ENCODE results near the gene FLRT2.

The FLRT2 gene

DNA sequence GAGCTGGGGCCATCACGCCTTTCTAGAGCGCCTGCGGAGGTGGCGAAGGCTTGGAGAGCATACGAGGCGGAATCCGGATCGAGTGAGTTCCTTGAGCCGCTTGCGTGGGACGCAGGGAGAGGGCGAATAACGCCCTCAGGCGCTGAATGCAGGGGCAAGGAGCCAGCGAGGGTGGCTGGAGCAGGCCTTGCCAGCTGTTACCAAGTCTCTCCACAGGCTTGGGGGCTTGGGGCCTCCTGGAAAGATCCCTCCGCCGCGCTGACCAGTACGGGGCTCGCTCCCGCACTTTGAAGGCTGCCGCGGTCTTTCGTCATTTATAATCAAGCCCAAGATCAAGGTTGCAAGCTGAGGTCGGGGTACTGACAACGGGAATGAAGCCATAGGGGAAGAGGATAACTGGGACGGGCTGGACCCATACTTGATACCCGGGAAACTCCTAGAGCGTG is 1.2 kb downstream of the FLRT2 start:
- no peak for DNase-seq (ENCODE audit: low read depth in 2 of 2)

DNA sequence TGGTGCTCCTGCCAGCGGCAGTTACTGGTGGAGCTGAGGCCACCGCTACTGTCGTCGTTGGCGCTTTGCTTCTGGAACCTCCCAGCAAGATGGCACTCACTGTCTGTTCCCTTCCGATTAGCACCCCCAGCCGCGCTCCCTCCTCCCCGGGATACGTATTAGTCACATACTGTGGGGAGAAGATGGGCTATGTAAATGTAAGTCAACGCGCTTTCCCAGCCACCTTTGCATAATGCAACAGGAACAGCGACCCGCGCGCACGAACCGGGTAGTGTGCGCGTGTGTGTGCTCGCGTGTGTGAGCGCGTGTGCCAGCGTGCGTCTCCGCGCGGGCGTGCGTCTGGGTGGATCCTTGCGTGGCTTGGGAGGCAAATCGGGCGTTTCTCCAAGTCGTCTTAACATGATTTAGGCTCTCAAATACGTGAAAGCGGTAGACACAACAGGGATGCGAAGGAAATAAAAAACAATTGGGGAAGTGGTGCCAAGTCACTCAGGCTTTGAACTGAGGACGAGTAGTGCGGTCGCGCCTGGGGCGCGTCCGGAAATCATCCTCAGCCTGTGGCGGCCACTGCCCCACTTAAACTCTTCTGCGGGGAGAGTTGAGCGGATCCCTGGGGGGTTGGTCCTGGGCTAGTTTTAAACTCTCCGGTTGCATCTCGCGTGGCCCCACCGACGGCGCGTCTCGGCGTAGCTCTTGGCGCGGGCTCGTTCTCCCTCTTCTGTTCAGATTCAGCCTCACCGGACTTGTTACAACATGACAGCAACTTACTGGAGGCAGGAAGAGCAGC is 1.8 kb downstream of the FLRT2 start:
- no peak for DNase-seq (ENCODE audit: low read depth in 2 of 2)

DNA sequence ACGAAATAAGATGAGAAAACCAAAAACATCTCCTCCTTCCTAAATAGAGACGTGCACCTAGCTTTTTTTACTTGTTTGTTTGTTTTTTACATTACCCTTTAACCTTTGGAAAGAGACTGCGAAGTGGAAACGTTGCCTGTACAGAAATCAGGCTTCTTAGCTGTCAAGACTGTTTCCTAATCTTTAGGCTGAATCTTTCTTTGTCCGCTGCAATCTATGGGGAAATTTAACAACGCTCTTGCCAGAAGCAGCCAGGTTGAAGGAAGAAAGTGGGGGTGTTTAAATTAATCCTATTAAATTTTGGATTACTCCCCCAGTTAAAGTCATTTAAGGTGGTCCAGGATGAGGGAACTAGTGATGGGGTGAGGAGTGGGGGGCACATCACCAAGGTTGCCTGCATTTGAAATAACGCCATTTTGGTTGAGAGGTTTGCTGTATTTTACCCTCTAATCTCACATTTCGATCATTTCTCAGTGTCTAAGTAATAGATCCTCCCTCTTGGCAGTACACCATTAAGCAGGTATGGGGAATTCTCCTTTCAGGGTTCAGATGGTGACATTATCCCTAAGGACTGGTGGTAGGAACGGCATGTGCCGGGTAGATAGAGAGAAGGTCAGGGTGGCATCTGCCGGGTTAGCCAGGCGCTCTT is 2.6 kb downstream of the FLRT2 start:
- no peak for DNase-seq (ENCODE audit: low read depth in 2 of 2)

DNA sequence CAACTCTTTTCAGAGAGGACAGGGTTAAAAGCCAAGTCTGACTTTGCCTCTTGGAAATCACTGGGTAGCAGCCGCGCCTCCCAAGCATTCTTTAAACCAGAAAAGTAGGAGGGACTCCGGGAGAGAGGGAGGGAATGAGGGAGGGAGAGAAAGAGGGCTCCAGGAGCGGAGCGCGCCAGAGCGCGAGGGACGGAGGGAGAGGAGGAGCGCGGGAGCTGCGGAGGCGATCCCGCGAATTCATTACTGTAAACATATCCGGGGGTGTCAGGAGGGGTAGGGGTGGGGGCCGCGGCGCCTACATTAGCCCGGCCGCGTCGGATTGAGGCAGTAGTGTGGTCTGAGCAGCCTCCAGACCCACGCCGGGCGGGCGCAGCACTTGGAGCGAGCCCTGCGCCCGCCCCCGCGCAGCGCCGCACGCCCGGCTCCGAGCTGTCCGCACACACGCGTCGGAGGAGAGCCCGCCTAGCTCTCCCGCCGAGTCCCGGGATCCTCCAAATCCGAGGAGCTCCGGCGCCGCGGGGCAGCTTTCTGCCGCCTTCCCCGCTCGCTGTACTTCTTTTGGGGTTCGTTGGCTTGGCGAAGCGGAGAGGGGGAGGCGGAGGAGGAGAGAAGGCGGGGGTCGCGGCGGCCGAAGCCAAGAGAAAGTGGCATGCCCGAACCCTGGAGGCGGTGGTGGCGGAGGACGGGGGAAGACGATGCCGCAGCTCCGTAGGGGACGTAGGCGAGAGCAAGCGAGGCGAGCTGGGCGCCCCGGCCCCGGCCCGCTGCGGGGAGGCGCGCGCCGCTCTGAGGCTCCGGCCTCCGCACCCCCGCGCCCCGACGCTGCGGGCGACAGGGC is 3.3 kb downstream of the FLRT2 start:
- no peak for DNase-seq (ENCODE audit: low read depth in 2 of 2)

DNA sequence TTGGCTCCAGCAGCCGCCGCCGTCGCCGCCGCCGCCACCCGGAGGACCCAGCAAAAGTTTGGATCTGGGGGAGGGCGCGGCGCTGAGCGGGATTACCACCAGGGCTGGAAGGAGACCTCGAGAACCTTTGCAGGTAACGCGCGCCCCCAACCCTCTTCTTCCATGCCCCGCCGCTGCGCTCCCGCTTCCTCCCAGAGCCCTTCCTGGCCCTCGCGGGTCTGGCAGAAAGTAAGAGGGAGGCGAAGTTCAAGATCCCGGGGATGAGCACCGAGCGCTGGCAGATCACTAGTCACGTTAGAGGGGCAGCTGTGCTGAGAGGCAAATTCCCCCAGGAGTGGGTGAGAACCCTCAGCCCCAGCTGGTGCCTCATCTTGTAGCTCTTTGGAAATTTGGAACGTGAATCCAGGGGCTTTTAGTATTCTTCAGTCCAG is 3.9 kb downstream of the FLRT2 start:
- no peak for DNase-seq (ENCODE audit: low read depth in 2 of 2)

DNA sequence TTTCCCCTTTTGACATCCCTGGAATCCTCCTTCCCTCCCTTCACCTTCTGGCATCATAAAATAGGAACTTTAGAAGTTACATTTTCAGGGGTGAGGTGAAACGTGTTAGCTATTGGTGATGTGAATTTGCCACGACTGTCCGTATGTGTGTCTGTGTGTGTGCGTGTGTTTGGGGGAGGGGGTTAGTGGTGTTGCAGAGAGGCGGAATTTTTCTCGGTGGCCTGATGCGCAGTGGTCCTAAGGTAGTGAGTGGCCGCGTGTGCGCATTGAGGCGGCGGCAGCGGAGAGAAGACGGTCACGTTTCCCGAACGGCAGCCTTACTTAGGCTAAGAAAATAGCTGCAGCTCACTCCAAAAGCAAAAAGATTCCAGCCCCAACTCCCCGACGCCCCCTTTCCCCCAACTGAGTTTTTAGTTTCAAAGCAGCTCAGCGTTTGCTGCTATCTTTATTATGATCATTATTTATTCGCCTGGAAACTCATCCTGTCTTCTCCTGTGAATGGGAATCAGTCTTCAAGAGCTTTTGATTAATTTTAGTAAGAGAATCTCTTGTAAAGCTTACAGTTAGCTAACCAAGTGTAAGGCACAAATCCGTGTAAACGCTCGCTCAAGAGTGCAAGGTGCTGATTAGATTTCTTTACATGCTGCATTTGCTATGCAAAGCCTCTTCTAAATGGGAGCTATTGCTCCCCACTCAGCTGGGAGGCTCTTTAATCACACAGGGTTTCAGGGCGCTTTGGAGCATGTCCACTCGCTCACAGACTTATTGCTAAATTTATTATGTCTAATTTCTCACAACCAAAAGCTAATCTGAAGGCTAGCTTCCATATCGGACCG is 4.7 kb downstream of the FLRT2 start:
- DNase-seq (ENCODE audit: low read depth in 2 of 2) = no peak

DNA sequence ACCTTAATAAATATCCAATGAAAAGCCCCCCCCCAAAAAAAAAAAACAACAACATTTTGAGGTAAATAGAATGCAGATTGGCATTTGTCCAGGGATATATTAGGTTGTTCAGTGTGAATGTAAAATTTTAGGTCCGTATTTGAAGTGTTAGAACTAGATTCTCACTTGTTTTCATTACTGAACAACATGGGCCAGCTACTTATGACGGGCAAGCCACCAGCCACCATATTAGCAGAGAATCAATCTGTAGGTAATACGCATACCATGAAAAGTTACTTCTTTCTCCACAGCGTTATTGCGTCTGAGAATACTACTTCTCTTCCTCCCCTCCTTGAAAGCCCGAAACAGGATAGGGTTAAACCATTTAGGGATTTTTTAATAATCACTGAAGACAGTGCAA is 5.4 kb downstream of the FLRT2 start:
- DNase-seq (ENCODE audit: low read depth in 2 of 2) = no peak

DNA sequence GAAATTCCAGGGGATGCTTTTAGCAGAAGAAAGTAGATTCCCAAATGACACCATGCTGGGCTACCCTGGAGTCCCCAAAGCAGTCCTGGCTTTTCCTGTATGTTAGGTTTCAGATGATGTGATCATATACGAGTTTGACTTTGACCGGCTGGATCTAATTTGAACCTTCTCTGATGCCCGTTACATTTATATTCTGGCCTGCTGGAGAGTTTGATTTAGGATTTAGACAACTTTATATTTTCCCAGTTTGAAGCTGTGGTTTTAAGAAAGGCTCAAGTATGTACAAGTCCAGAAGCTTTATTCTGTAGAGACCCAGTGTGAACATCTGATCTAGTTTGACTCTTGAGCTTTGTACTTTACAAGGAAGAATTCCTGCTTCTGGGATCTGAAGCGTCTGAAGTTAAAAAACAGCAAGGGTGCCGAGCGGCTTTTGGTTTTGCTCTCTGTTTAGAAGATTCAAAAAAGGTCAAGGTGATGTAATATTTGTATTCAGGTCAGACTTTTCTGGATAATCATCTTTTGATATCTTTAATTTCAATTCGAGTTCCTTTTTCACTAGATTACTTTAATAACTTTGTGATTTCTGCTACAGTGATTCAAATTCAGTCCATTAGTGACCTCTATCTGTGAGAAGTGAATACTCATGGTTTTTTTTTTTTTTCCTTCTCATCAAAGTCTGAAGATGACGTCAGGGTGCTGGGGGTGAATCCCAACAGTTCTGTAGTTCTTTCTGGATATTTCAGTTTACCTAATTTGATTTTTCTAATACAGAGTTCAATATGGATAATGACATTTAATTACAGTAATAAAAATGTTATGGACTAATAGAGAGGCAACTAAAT is 6.3 kb downstream of the FLRT2 start:
- no peak for DNase-seq (ENCODE audit: low read depth in 2 of 2)

DNA sequence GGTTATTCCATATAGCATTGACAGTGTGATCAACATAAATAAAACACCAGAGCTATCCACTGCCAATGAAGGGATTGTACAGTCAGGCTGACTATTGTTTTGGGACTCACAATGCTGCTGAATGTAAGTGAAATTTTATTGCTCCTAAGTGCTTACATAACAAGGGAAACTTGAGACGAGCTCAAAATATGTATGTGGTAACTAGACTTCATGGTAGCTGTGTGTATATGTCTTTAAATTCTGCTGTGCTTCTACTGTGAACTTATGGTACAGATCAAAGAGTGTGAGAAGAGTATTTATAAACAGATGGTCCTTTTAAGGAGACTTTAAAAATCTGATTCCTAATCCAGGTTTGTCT is 6.9 kb downstream of the FLRT2 start:
- no peak for DNase-seq (ENCODE audit: low read depth in 2 of 2)

DNA sequence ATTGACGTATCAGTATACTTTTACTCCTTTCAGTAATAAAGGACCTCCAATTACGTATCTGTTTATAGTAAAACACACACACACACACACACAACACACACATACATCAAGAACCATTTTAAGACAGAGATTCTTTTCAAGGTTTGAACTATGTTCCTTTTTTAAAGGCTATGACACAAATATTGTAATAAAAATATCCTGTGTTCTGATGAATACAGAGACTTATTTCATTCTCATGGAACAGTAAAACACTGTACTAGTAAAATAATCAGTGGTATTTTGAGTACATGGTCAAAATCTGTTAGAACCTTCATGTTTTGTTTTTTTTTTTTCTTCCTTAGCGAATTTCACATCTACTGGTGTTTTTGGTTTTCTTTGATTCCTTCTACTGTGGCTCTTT is 7.6 kb downstream of the FLRT2 start:
- no peak for DNase-seq (ENCODE audit: low read depth in 2 of 2)

DNA sequence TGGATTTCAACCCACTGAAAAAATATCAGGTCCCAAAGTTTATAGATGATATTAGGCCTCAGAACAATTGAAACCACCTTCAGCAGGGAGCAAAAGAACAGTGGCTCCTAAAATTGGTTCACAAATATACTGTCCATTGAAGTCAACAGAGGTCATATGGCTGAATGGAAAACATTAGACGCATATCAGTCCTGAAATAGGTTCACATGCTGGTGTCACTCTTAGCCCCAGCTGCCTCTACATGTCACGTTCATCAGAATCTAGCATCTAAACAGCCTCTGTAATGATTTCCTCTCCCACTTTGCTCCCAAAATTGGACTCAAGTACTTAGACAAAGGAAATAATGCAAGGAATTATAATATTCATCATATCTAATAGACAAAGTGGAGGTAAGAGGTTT is 8.7 kb downstream of the FLRT2 start:
- no peak for DNase-seq (ENCODE audit: low read depth in 2 of 2)

DNA sequence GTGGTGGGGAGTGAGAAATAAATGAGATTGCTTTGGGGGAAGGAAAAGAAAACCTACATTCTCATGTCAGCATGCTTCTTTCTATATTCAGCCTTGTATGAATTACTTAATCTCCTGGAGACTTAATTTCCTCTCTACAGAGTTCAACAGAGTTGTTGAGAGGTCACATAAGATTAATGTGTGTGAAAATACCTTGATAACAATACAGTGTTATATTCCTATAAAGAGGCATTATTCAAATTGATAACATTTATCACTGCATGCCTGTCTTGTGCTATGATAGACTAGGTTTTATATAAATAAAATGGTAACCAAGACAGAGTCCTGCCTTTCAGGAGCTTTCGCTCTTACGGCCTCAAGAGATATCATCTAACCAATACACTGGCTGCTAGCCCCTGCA is 9.6 kb downstream of the FLRT2 start:
- no peak for DNase-seq (ENCODE audit: low read depth in 2 of 2)

DNA sequence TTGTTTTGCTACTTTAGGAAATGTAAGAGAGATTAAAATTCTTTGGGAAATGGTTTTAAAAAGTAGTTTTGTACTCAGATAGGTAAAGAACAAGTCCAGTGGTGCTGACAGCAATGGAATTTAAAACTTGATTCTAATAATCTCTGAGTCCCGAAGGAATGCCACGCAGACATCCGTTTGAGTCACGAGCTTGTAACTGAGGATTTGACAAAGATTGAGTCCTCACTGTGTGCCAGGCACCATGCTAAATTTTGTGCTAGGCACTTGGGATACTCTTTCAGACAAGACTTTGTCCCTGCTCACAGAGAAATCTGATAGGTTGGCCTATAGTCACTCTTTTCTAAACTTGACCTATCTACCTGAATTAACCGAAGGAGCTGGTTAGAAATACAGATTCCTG is 12.7 kb downstream of the FLRT2 start:
- DNase-seq (ENCODE audit: low read depth in 2 of 2) = no peak

DNA sequence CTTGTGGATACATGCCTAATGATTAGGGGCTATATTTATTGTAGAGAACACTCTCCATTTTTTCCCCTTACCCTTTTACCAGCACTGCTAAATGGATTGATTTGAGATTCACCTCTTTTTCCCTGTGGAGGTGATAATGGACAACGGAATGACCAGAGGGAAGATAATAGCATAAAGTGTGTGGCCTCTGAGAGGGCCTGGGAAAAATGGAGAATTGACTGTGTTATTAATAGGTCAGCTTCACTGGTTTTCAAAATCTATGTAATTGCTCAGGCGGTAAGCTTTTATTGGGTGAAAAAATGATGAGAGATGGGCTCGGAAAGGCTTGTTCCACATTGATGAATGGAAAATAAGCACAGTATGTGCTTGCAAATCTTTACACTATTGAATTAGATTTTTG is 15.8 kb downstream of the FLRT2 start:
- no peak for DNase-seq (ENCODE audit: low read depth in 2 of 2)

DNA sequence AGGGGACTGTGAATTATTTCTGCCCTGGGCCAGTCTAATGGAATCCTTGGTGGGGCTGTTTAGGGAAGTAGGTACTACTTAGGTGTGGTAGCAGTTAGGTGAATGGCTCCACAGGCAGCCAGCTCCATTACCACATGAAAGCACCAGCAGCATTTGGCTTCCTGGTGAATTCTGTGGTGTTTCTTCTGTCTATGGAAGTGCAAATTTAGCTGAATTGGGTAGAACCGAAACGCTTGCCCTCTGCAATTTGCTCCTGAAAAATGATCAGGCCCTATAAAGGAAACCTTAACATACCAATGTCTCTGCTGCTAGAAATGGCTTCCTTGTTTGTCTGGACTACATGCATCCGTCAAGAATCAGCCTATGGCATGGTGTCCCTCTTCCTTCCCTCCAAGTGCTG is 16.4 kb downstream of the FLRT2 start:
- no peak for DNase-seq (ENCODE audit: low read depth in 2 of 2)

DNA sequence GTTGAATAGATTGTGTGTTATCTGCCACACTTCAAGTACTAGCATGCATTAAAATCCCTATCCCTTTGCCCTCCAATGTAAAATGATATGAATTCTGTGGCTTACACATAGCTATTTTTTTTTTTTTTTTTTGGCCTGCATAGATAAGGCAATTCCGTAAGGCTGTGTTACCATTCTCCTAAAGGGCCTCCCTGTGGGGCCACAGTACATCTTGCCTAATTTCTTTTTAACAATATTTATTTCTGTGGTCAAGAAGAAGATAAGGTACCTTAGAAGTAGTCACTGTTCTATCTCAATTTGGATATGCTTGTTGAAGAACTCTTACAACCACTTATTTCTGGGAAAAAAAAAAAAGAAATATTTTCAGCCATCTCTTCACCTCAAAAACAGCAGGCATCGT is 19.8 kb downstream of the FLRT2 start:
- no peak for DNase-seq (ENCODE audit: low read depth in 2 of 2)

DNA sequence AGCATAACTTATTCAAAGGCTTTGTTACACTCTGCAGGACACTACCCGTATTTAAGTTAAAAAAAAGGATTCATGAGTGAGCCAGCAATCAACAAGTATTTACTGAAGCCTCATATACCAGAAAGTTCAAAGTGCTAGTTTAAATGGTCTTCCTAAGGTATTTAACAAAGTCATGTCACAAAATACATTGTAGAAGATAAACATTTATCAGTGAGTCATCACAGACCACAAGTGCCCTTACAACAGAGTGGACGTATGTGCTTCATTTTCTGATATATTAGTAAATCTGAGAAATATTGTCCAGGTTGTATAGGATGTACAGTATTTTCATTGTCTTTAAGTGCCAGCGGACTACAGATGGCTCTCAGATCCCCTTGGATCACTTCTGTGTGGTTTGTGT is 24.2 kb downstream of the FLRT2 start:
- DNase-seq (ENCODE audit: low read depth in 2 of 2) = no peak

DNA sequence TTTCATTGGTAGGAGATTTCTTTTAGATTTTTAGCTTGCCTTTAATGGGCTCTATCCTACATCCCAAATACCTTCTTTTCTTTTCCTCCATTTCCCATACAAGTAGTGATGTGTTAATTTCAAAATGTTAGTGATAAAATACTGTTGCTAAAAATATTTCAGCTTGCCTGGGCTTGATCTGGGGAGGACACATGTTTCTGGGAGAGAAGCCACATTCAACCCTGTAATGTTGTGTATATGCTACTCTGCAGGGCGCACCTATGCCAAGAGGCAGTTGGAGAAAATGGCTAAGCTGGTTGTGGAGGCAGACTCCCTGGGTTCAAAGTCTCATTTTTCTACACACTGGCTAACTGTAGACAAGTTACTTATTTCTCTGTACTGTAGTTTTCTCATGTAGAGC is 26.3 kb downstream of the FLRT2 start:
- no peak for DNase-seq (ENCODE audit: low read depth in 2 of 2)

DNA sequence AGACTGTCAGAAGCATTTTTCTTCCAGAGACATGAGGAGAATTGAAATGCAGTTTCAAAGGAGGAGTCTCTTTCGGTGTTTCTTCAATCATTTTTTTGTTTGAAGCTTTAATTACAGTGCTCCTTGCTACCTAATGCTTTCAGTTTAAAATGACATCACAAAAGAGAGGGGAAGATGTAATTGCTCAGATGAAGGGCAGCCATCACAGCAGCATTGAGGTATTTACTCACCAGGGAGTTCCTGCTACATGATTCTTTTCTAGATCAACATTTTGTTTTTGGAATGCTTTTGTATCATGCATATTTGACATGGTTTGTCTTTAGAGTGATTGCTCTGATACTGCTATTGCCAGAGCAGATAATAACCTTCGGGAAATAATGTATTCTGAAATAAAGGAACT is 28.6 kb downstream of the FLRT2 start:
- no peak for DNase-seq (ENCODE audit: low read depth in 2 of 2)

DNA sequence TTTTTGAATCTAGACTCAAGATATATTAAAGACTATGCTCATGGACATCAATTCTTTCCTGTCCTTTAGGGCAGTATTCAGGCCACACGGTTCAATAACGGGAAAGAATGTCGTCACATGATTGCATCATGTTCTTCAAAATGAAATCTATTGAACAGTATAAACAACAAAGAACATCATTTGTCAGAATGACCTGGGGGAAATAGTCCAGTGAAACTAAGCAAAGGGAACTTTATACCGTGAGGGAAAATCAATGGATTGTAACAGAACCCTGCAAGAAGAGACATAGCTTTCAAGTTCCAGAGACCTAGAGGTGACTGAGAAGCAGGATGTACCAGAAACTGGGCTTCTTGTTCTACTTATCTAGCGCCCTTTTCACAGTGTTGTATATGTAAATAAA is 32.7 kb downstream of the FLRT2 start:
- DNase-seq (ENCODE audit: low read depth in 2 of 2) = no peak

All from activated CD4-positive, alpha-beta T cell treated with anti-CD3 and anti-CD28 coated beads for 24 hours (primary cell).